Muscle of arm (tissue), 12 donors: Measurements from ENCODE around the gene ALG3. TPM values are rescaled to one million over a fixed set of nuclear protein-coding genes. Genes with fewer than 3 reads are reported as not detected.

ENCODE experiments used
- DNase-seq: peaks from one replicate; pipeline ENCODE4 v3.0.0-alpha.2; 2013
- polyA plus RNA-seq, 12 donors: library from polyadenylated mRNA; unstranded; fragments of 120-200 nt; gene quantifications; one replicate each; pipeline ENCODE4 v1.2.1, GENCODE V29; 2013; ENCODE audit not compliant: insufficient read length in 12 of 12

Gene ALG3
- polyA plus RNA-seq, 12 donors, result 19.4 to 37.9 (median 22.4) TPM; not detected in 1

DNA sequence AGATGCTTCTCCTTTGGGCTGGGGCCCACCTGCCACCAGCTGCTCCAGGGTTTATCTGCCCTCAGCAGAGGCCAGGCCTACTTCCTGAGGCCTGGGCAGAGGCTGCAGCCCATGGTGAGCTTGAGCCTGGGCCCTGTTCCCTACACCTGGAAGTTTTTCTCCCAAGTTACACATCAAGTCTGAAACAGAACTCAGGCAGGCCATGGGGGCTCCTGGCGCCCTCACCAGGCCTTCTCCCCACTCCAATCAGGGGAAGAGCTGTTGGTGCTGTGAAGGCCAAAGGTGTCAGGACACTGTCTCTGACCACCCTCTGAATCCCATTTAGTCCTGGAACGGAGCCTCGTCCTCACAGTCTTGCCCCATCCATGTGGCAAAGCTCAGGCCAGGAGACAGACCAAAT is 12.1 kb downstream of the ALG3 start:
- DNase-seq, result no peak

DNA sequence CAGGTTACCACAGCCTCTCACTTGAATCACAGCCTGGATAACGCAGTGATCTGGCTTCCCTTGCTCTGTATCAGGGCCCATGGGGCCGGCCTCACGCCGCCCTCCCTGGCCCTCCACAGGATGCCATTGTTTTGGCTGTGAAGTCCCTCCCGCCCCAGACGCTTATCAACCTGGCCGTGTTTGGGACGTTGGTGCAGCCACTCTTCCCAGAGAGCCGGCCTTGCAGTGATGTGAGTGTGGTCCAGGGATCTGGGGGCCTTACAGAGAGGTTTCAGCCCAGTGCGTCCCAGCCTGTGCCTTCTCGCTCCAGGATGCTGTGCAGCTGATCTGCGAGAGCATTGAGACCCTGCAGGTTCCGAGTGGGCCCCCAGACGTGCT is 12.7 kb downstream of the ALG3 start:
- DNase-seq, result no peak

DNA sequence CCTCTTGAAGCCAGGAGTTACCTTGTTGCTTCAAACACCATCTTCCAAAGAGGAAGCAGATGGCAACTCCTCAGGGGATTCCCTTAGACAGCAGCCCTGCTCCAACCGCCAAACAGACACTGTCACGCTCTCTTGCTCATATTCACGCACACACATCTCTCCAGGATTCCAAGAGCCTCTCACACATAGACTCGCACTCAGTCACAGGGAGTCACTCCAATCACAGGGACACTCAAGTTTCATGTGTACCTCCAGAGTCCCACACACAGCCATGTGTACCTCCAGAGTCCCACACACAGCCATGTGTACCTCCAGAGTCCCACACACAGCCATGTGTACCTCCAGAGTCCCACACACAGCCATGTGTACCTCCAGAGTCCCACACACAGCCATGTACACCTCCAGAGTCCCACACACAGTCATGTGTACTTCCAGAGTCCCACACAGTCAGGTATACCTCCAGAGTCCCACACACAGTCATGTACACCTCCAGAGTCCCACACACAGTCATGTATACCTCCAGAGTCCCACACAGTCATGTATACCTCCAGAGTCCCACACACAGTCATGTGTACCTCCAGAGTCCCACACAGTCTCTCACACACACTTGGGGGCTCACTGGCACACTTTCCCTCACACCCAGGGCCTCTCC is 13.3 kb downstream of the ALG3 start:
- no peak for DNase-seq

DNA sequence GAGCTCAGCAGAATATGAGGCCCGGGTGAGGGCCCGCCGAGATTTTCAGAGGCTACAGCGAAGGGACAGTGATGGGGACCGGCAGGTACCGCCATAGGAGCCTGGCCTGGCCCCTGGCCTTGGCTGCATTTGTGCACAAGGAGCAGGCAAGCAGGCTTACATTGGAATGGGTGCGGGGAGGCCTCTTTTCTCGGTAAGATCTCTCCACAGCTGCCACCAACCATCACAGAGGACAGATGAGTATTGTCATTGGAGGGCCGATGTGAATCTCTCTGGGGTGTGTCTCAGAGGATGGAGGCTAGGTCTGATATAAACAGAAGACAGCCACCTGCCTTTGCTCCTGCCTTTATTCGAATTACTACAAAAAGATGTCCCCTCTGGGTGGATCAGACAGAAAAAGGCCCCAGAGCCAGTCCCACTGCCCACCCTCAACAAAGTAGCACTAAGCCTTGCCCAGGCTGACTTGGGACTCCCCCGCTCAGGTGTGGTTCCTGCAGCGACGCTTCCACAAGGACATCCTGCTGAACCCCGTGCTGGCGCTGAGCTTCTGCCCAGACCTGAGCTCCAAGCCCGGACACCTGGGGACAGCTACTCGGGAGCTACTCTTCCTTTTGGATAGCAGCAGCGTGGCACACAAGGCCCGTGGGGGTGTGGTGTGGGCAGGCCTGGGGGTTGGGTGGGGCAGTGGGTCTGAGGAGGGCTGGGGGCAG is 13.9 kb downstream of the ALG3 start:
- no peak for DNase-seq

DNA sequence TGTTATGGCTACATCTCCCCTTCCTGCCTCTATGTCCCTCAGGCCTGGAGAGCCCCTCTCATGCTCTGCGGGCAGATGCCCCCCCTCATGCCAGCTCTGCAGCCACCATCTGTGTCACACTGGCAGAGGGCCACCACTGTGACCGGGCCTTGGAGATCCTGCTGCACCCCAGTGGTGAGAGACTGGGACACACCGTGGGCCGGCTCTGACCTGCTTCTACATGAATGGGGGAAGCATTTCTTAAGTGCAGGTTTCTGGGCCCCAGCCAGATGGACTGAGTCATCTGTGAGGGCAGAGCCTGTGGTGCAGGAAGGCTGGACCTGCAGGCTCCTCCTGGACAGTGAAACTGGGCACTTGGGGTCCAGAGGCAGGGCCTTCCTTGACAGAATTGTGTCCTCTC is 14.5 kb downstream of the ALG3 start:
- no peak for DNase-seq

DNA sequence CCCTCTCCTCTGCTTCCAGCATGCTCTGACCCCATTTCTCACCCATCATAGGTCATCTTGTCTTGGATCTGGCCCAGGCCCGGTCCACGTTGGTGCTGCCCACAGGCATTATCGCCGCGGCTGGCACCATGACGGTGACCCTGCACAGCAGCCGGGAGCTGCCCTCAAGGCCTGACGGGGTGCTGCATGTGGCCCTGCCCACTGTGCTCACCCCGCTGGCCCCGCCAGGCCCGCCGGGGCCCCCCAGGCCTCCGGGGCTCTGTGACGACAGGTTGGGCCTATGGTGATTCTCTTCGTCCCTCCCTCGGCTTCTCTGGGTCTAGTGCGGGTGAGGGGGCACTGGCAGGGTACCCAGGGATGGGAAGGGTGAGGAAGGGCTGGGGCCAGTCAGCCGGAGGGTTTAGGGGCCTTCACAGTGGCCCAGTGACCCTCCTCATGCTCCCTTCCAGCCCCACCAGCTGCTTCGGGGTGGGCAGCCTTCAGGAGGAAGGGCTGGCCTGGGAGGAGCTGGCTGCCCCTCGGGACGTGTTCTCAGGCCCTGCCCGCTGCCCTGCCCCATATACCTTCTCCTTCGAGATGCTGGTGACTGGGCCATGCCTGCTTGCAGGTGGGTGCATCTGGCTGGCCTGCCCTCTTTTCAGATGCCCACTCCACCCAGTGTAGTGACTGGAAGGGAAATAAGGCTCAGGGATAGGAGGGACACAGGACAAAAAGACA is 15.5 kb downstream of the ALG3 start:
- DNase-seq, result no peak

DNA sequence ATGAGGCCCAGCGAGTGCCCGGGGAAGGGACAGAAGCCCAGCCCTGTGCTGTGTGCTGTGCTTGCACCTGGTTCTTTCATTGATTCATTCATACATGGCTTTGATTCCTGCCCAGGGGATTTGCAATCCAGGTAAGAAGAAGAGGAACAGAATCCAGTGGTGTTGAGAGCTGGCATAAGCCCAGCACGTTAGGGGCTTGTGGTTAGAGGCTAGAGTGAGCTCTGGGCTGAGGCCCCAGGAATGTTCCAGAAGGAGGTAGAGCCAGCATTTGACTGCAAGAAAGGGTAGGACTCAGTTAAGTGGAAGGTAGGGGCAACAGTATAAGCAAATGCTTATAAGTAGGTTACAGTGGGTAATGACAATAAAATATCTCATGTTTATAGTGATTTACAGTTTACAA is 17.1 kb downstream of the ALG3 start:
- no peak for DNase-seq

DNA sequence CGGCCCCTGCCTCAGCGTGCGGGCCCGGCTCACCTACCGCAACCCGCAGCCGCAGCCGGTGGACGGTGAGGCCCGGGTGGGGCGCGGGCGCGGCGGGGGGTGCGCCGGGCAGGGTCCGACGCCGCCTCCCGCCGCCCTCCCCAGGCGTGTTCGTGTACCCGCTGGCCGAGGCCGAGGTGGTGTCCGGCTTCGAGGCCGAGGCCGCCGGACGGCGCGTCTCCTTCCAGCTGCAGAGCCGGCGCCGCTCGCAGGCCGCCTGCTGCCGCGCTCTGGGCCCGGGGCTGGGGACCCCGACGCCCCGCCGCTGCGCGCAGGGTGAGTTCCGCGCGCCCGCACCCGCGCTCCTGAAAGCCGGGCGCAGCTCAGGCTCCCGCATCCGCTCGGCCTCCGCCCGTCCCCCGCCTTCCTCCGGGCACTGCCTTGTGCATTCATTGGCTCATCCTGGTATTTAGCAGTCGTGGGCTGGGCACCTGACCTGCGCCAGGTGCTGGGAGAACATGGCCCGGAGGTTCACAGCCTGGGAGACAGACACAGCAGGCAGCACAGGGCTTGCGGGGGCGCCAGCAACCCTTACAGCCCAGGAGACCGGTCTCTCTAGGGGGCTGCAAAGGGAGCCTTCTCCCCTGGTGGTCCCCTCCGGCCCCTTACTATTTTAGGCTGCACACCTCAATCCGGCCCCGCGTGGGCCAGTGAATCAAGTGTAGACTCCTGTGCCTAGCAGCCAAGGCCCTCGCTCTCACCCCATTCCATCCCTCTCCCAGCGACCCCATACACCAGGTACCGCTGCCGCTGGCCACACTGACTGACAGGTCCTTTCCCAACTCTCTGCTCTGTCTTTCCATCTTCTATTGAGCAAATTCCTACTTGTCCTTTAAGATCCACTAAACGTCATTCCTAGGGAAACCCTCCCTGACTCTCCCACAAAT is 17.9 kb downstream of the ALG3 start:
- DNase-seq, result no peak

DNA sequence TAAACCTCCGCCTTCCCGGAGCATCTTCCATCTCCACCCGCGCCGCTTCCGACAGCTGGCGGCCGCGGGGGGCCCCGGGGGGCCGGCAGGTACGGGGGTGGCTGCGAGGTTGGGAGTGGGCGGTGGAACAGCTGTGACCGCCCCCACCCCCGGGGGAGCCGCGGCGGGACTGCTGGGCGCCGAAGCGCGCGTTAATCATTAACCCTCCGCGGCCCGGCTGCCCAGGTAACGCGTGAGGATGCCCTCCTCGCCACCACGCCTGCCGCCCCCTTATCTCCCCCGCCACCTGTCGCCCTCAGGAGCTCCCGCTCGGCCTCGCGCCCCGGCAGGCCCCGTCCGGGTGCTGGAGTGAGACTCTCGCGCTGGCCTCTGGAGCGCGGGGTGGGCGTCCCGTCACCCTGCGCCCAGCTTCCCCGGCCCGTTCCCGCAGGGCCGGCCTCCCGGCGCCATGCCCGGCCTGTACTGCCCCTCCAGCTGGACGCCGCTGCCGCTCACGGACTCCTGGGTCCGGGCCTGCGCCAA is 18.6 kb downstream of the ALG3 start:
- DNase-seq, result no peak

DNA sequence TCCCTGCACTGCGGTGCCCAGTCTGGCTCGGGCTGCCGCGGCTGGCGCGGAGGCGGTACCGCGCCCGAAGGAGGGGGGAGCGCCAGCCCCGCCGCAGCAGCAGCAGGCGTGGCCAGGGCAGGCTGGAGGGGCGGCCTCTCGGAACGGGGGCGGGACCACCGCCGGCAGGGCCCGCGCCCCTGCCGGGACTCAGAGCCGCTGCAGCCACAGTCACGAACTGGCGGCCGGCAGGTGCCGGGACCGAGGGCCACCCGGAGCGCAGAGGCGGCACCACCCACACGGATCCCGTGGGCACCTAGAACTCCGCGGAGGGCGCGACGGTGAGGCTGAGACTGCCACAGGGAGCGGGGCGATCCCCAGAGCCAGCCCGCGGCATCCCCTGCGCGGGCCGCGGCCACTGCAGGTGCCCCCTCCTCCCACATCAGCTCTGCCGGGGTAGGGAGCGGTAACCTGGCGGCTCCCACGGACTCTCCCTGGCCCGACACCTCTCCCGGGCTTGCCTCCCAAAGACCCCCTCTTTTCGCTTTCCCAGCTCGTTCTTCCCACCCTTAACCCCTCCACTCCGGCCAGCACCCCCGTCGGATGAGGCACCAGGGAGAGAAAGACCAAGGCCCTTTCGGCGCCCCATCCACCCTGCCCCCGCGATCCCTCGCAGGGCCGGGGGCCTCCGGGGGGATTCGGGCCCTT is 19.2 kb downstream of the ALG3 start, which contains the start of gene VWA5B2:
TSS of gene VWA5B2 (plus strand) at position 192 of the 687 bp plus-strand sequence. CDS start 944 bp downstream, outside the sequence.
- DNase-seq, result peak; percentile 18

DNA sequence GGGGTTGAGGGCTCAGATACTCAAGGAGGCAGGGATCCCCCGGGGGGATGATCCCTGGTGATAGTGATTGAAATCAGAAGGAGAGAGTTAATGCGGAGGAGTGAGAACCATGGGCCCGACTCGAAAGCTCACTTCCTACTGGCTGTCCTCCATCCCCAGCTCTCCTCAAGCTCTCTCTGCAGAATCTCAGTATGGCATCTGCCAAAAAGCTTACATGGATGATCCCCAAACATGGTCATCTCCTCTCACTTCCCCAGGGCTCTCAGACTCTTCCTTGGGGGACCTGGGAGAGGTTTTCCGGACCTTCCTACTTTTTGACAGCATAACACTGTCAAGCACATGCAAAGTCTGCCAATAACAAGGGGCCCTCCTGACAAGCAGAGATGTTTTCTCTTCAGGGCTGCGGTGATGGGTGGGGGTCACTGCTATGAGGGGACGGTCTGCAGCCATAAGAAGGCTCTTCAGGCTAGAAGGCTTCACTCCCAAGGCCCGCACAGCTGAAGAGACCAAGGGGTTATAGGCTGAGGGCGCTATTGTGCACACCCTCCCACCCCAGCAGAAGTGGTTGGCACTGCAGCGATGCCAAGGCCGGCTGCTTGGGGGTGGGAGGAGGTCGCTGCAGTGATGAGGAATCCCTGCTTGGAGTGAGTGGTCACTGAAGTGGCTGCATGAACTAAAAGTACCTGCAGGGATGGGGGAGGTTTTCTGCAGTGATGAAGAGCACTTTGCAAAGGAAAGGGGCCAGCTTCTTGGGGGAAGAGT is 20.2 kb downstream of the ALG3 start:
- no peak for DNase-seq

DNA sequence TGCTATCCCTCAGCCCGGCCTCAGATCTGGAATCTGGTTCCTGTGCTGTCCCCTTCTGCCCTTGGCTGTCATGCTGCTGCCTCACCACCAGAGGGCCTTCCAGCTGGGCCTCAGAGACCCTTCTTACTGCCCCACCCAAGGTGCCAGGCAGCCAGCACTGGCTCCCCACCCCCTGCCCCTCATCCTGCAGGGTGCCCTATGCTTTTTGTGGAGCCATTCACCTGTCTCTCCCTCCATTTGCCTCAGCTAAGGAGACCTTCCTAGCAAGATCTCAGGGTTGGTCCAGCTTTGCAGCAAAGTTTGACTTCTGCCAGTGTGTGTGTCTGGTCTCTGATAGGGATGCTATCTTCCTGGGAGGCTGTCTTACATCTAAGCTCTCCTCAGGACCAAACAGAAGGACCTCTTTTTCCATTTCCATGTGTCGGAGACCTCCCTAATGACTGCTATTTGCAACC is 21.3 kb downstream of the ALG3 start:
- no peak for DNase-seq

DNA sequence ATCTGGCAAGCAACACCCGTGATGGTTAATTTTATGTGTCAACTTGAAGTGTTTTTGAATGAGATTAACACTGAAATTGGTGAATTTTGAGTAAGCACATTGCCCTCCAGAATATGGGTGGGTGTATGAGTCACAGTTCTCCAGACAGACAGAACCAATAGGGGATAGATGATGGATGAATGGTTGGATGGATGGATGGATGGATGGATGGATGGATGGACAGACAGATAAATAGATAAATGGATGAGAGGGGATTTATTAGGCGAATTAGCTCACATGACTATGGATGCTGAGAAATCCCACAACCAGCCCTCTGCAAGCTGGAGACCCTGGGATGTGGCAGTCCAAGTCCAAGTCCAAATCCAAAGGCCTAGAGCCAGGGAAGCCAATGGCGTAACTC is 24.8 kb downstream of the ALG3 start:
- DNase-seq, result no peak

DNA sequence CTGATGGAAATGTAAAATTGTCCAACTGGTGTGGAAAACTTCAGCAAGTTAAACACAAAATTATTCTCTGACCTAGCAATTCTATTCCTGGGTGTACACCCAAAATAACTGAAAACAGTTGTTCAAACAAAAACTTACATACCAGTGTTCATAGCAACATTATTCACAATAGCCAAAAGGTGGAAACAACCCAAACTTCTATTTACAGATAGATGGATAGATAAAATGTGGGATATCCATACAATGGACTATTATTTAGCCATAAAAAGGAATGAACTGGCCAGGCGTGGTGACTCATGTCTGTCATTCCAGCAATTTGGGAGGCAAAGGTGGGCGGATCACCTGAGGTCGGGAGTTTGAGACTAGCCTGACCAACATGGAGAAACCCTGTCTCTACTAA is 26.2 kb downstream of the ALG3 start:
- no peak for DNase-seq

DNA sequence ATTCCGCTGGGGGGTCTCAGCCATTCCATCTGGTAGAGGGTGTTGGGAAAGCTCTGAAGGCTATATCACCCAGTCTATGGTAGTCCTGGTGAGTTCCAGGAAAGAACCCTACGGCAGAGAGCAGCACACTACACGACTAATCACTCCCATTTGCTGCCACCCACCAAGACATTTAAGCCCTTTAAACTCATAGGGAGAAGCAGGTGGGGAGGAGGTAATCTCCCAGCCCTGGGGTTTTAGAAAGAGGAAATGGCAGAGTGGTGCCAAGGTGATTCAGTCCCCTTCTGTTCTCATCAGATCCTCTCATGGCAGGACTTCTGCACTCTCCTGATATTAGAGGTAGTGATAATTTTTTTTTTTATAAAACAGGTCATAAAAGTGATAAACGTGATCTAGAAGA is 29.9 kb downstream of the ALG3 start:
- no peak for DNase-seq

DNA sequence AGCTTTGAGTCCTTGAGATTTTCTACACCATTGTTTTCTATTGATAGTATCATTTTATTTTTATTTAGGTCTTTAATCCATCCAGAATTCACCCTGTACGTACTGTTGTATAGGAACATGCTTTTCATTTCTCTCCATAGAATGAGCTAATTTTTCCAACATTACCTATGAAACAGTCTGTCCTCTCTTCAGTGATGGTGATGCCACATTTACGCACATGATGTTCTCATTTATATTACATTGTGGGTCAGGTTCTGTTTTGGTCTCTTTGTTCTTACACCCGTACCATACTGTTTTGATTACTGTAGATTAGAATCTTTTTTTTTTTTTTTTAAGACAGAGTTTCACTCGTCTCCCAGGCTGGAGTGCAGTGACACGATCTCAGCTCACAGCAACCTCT is 37.0 kb downstream of the ALG3 start:
- no peak for DNase-seq

DNA sequence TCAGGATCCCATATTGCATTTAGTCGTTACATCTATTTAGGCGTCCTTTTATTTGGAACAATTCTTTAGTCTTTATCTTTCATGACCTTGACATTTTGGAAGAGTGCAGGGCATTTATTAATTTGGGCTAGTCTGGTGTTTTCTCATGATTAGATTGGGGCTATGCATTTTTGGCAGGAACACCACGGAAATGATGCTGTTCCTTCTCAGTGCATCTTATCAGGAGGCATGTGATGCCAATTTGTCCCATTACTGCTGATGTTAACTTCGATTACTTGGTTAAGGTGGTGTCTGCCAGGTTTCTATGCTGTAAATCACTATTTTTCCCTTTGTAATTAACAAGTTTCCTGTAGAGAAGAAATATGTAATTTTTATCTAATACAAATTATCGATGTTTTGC is 37.5 kb downstream of the ALG3 start:
- DNase-seq, result no peak

DNA sequence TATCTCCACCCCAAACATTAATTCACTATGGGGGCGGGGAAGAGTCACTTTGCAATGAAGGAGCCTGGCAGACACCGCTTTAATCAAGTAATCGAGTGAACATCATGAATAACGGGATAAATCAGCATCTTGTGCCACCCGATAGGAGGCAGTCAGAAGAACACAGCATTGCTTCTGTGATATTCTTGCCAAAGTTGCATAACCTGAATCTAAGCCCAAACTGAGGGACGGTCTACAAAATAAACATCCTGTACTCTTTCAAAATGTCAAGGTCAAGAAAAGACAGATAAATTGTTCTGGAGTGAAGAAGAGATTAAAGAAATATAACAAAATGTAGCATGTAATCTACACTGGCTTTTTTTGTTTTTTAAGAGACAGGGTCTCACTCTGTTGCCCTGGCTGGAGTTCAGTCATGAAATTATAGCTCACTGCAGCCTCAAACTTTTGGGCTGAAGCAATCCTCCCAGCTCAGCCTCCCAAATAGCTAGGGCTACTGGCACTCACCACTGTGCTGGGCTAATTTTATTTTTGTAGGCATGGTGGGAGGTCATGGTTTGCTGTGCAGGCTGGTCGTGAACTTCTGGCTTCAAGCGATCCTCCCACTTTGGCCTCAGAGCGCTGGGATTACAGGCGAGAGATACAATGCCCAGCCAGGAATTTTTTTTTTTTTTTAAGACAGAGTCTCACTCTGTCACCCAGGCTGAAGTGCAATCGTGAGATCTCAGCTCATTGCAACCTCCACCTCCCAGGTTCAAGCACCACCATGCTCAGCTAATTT is 39.4 kb downstream of the ALG3 start:
- DNase-seq, result no peak

DNA sequence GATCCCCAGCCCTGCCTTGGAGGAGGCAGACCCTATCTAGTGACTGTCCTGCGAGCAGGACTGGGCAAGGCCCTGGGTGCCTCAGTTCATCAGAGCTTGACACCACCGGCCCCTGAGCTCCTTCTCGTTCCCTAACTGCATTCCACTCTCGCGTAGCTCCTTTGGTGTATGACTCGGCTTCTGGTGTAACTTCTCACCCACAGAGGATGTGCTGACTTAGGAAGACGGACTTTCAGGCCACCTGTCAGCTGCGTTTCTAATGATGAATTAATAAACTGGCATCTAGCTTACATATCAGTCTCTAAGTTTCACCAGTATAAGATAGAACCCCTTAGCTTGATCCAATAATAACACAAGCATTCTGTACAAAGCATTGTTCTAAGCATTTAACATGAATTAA is 45.2 kb downstream of the ALG3 start:
- DNase-seq, result no peak
